Activated CD8-positive, alpha-beta memory T cell treated with anti-CD3 and anti-CD28 coated beads, Interleukin-2, amount 10 ng/mL, durations not matched to agents 7 days and 5 days (primary cell): ENCODE measurements around the gene BUD23. TPM values are rescaled to one million over a fixed set of nuclear protein-coding genes. Genes with fewer than 3 reads are reported as not detected.
"Not testable (repeated sequence)": the region's sequence is repeated elsewhere in the genome, so short reads cannot be mapped to it uniquely, and the experiment has no call there.

Experiments
- ATAC-seq: fragments of 150-1000 bp; cut with Tn5 transposase; one replicate; pipeline ENCODE4 v1.10.0; 2021; ENCODE audit warnings: moderate library complexity
- CTCF ChIA-PET: fragments of 350-600 bp; sonication (Branson Sonifier 250); formaldehyde crosslinking; loops from one replicate; lab custom pipeline; 2021; ENCODE audit warnings: antibody characterized with exemption; lab: Charles Lee
- DNase-seq: peaks from one replicate; pipeline ENCODE4 v3.0.0-alpha.2; 2020
- H3K27ac Mint-ChIP-seq: one replicate; pipeline ENCODE4 v1.8.0; 2021; ENCODE audit warnings: mild to moderate bottlenecking, mixed read lengths
- H3K27me3 Mint-ChIP-seq: one replicate; pipeline ENCODE4 v1.8.0; 2021; ENCODE audit warnings: mixed read lengths
- H3K36me3 Mint-ChIP-seq: one replicate; pipeline ENCODE4 v1.8.0; 2021; ENCODE audit warnings: mild to moderate bottlenecking, mixed read lengths
- H3K4me1 Mint-ChIP-seq: one replicate; pipeline ENCODE4 v1.8.0; 2021; ENCODE audit warnings: mixed read lengths
- H3K4me3 Mint-ChIP-seq: one replicate; pipeline ENCODE4 v1.8.0; 2021; ENCODE audit warnings: mild to moderate bottlenecking, moderate library complexity, mixed read lengths
- H3K9me3 Mint-ChIP-seq: one replicate; pipeline ENCODE4 v1.8.0; 2022; ENCODE audit warnings: low read depth, mixed read lengths
- total RNA-seq, 2 experiments: library from RNA; stranded (reverse); gene quantifications; one replicate each; pipeline ENCODE4 v1.2.3, GENCODE V29; 2021

Gene BUD23
- total RNA-seq, 2 experiments from 2014 or later: 60.5 to 72.7 TPM

DNA sequence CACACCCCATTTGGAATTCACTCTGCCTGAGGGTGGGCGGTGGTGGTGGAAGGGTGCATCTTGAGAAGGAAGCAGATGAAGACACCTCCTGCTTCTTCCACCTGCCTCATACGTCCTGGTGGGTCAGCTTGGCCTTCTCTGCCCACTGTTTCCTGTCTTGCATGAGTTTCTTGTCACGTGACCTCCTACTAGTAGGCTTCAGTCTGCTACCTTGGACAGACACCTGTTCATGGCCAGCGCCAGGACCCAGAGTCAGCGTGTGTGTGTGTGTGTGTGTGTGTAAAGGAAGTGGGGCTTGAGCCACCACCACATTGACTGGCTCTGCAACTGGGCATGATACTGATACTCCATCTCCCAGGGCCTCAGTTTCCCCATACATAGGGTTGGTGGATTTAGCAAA is 32.9 kb upstream of the BUD23 start:
- H3K27ac Mint-ChIP-seq: no peak overlapping the region
- DNase-seq (no peak), ATAC-seq (no peak)
- peaks cover 4% of the 10 kb centered on the region for H3K4me1 Mint-ChIP-seq
- CTCF ChIA-PET: no interaction called here
- H3K27me3 Mint-ChIP-seq: peaks cover 56% of the 10 kb centered on the region
- H3K4me3 Mint-ChIP-seq: no peak overlapping the region
- no peaks in the 10 kb centered on the region for H3K9me3 Mint-ChIP-seq
- H3K36me3 Mint-ChIP-seq: no peaks in the 10 kb centered on the region

DNA sequence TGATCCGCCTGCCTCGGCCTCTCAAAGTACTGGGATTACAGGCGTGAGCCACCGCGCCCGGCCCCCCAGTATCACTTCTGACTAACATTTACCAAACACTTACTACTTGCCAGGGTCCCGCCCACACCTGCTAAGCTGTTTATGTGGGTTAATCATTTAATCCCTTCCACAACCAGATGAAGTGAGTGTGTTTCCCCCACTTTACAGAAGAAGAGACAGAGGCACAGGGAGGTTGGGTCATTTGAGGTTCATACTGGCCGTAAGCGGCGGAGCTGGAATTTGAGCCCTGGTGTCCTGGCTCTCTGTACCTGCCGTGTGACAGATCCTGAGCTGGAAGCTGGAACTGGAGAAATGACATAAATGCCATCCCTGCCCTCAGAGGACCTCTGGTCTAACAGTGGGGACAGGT is 30.9 kb upstream of the BUD23 start:
- CTCF ChIA-PET: no interaction called here
- ATAC-seq: no peak
- DNase-seq: no peak
- Mint-ChIP-seq H3K4me3 (no peak overlapping the region), H3K27me3 (peaks cover 42% of the 10 kb centered on the region), H3K36me3 (no peaks in the 10 kb centered on the region), H3K4me1 (peaks cover 4% of the 10 kb centered on the region), H3K9me3 (no peaks in the 10 kb centered on the region), H3K27ac (no peak overlapping the region)

DNA sequence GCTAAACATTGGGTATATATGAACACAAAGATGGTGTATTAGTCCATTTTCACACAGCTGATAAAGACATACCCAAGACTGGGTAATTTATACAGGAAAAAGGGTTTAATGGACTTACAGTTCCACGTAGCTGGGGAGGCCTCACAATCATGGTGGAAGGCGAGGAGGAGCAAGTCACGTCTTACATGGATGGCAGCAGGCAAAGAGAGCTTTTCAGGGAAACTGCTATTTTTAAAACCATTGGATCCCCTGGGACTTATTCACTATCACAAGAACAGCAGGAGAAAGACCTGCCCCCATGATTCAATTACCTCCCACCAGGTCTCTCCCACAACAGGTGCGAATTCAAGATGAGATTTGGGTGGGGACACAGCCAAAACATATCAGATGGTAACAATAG is 28.1 kb upstream of the BUD23 start:
- not testable (repeated sequence) for H3K27ac Mint-ChIP-seq, DNase-seq, H3K4me3 Mint-ChIP-seq, H3K4me1 Mint-ChIP-seq, H3K36me3 Mint-ChIP-seq, ATAC-seq, H3K9me3 Mint-ChIP-seq
- CTCF ChIA-PET: interaction anchor here (0.9 kb wide), 1 partner anchor 14 kb away, joined by 3 read pairs; no protein-coding TSS in a partner anchor
- peaks cover 26% of the 10 kb centered on the region for H3K27me3 Mint-ChIP-seq

DNA sequence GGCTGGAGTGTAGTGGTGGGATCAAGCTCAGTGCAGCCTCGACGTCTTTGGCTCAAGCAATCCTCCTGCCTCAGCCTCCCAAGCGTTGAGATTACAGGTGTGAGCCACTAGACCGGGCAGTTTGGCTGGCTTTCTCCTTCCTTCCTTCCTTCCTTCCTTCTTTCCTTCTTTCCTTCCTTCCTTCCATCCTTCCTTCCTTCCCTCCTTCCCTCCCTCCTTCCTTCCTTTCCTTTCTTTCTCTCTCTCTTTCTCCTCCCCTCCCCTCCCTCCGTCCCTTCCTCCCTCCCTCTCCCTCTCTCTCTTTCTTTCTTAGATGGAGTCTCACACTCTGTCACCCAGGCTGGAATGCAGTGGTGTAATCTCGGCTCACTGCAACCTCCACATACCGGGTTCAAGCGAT is 23.4 kb upstream of the BUD23 start:
- Mint-ChIP-seq H3K27me3 (peaks cover 44% of the 10 kb centered on the region), H3K9me3 (peaks cover 7% of the 10 kb centered on the region), H3K4me1 (no peaks in the 10 kb centered on the region), H3K27ac (no peak overlapping the region), H3K4me3 (no peak overlapping the region), H3K36me3 (peaks cover 5% of the 10 kb centered on the region)
- DNase-seq (no peak), ATAC-seq (no peak)
- CTCF ChIA-PET: no interaction called here

DNA sequence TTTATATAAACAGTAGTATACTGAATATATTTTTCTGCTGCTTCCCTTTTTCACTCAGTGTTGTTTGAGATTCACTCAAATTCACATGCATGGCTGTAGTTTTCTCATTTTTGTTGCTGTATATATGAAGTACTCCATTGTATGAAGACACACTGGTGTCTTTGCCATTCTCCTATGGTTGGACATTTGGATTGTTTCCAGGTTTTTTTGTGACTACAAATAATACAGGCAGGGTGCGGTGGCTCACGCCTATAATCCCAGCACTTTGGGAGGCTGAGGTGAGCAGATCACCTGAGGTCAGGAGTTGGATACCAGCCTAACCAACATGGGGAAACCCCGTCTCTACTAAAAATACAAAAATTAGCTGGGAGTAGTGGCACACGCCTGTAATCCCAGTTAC is 22.8 kb upstream of the BUD23 start:
- H3K9me3 Mint-ChIP-seq, DNase-seq, H3K4me1 Mint-ChIP-seq, CTCF ChIA-PET, H3K4me3 Mint-ChIP-seq, H3K27ac Mint-ChIP-seq, ATAC-seq, H3K36me3 Mint-ChIP-seq: not testable (repeated sequence)
- H3K27me3 Mint-ChIP-seq: peaks cover 43% of the 10 kb centered on the region

DNA sequence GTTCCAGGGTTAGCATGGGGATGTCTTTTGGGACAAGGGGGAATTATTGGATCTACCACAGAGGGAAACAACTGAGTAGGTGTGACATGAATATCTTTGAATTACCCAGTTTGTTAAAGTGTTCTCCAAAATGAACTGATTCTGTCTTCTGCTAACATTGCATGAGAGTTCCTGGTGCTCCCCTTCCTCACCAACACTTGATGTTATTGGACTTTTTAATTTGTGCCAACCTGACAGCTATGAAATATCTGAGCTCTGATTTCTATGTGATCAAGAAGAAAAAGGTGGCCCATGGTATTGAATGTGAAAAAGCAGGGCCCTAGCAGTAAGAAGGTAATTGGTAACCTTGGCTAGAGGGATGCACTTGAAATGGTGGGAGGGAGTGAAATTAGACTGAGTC is 20.4 kb upstream of the BUD23 start:
- no peak for ATAC-seq
- H3K9me3 Mint-ChIP-seq: peaks cover 7% of the 10 kb centered on the region
- H3K4me3 Mint-ChIP-seq: no peak overlapping the region
- peaks cover 4% of the 10 kb centered on the region for H3K4me1 Mint-ChIP-seq
- no peak overlapping the region for H3K27ac Mint-ChIP-seq
- peaks cover 49% of the 10 kb centered on the region for H3K27me3 Mint-ChIP-seq
- no peak for DNase-seq
- CTCF ChIA-PET: interaction anchor here (2.2 to 2.9 kb wide), 2 partner anchors 56 to 62 kb away, joined by 5 to 16 read pairs; no protein-coding TSS in a partner anchor
- H3K36me3 Mint-ChIP-seq: peaks cover 5% of the 10 kb centered on the region

DNA sequence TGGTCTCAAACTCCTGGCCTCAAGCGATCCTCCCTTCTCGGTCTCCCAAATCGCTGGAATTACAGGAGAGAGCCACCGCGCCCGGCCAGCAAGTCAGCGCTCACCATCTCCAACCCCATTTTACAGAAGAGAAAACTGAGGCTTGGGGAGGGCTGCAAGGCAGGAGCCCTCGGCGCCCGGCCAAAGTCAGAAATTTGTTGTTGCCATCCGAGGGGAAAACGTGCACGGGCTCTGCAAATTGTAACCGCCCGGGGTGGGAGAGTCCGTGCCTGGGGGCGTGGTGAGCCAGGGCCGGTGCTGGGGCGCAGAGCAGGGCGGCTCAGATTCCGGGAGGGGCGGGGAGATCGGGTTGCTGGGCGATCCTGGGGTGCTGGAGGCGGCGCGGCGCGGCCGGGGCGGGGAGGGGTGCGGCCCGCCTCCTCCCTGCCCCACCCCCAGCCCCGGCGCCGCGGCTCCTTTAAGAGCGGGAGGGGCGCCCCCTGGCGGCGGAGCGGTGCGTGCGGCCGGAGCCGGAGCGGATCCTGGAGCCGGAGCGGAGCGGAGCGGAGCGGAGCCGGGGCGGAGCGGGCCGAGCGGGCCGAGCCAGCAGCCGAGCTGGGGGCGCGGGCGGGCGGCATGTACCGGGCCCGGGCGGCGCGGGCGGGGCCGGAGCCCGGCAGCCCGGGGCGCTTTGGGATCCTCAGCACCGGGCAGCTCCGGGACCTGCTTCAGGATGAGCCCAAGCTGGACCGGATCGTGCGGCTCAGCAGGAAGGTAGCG is 15.9 kb upstream of the BUD23 start, which contains the start of gene VPS37D:
Gene VPS37D, plus strand, starts transcription at position 488 of the 759 bp plus-strand sequence. Its CDS starts 128 bp downstream, at position 616.
- H3K27me3 Mint-ChIP-seq: peaks cover 57% of the 10 kb centered on the region
- peak within 1 kb of the TSS; percentile 60 for H3K4me3 Mint-ChIP-seq
- CTCF ChIA-PET: interaction anchor here (0.5 to 2.7 kb wide), 12 partner anchors 10 to 72 kb away, joined by 3 to 11 read pairs (median 3); partner anchors contain the start of genes ABHD11 and STX1A
- peaks cover 7% of the 10 kb centered on the region for H3K9me3 Mint-ChIP-seq
- H3K4me1 Mint-ChIP-seq: peaks cover 7% of the 10 kb centered on the region
- ATAC-seq (peak; percentile 98), DNase-seq (peak; percentile 94)
- H3K27ac Mint-ChIP-seq: no peak within 1 kb of the TSS
- peaks cover 5% of the 10 kb centered on the region for H3K36me3 Mint-ChIP-seq

DNA sequence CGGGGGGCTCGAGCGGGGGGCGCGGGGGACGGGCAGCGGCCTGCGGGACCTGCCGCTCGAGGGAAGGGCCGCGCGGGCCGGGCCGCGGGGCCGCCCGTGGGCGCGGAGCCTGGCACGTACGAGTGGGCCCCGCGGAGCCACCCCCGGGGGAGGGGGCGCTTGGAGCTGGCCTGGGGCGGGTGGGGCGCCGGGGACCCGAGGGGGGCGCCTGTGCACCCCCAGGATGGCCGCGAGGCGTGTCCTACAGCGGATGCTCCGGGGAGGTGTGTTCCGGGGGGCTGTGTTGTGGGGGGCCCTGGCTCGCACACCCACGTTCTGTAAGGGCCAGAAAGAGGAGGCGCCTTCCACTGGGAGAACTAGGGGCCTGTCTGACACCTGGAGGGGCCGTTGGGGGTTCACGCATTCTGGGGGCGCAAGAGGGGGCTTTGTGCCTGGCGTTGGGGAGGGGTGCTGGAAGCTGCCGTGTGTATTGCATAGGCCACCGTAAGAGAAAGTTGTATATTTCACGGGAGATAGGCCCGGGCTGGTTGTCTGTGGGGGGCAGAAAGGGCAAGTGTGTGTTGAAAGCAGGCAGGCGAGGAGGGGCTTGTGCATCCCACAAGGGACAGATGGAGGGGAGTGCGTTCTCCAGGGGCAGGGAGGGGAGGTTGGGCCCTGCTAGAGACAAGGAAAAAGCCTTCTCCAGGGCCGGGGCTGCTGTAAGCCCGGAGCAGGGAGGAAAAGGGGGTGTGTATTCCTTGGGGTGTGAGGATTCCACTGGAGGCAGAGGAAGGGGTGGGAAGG is 15.1 kb upstream of the BUD23 start:
- no peak for ATAC-seq
- Mint-ChIP-seq H3K27ac (no peak overlapping the region), H3K9me3 (peaks cover under 1% of the 10 kb centered on the region), H3K27me3 (peaks cover 49% of the 10 kb centered on the region), H3K4me1 (peaks cover 7% of the 10 kb centered on the region), H3K4me3 (peak overlapping the region; percentile 37), H3K36me3 (peaks cover 1% of the 10 kb centered on the region)
- DNase-seq: no peak
- CTCF ChIA-PET: interaction anchor here (0.6 to 2.7 kb wide), 11 partner anchors 9 to 71 kb away, joined by 3 to 11 read pairs (median 3); partner anchors contain the start of genes ABHD11 and STX1A

DNA sequence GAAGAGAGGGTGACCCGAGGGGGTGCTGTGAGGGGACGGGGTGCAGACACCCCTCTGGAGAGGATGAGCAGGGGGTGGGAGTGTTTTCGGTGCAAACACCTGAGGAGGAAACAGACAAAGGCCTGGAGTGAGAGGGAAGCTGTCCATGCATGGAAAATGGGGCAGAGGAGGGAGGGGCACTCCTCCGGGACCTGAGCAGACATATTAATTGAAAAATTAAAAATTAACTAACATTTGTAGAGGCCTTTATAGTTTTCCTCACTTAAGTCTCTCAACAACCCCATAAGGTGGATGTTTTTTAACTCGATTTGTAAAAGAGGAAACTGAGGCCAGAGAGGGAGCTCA is 14.5 kb upstream of the BUD23 start:
- no peak for DNase-seq
- Mint-ChIP-seq H3K27ac (no peak overlapping the region), H3K9me3 (no peaks in the 10 kb centered on the region), H3K36me3 (no peaks in the 10 kb centered on the region), H3K4me3 (no peak overlapping the region), H3K4me1 (peaks cover 7% of the 10 kb centered on the region), H3K27me3 (peaks cover 44% of the 10 kb centered on the region)
- no peak for ATAC-seq
- CTCF ChIA-PET: interaction anchor here (1.4 to 2.7 kb wide), 2 partner anchors 62 to 70 kb away, joined by 7 to 11 read pairs; partner anchors contain the start of gene ABHD11

DNA sequence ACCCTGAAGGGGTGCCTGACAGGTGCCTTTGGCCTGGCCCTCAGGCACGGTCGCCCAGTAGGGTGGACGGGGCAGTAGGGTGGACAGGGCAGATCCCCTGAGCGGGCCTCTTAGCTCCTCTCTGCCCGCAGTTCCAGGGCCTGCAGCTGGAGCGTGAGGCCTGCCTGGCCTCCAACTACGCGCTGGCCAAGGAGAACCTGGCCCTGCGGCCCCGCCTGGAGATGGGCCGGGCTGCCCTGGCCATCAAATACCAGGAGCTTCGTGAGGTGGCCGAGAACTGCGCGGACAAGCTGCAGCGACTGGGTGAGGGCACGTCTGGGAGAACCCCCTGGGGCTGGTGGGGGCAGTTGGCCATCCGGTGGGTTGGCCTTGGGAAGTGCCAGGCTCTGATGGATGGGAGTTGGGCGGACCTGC is 14.1 kb upstream of the BUD23 start:
- Mint-ChIP-seq H3K27me3 (peaks cover 39% of the 10 kb centered on the region), H3K4me3 (no peak overlapping the region), H3K4me1 (peaks cover 7% of the 10 kb centered on the region), H3K27ac (no peak overlapping the region), H3K9me3 (no peaks in the 10 kb centered on the region), H3K36me3 (no peaks in the 10 kb centered on the region)
- no peak for DNase-seq
- CTCF ChIA-PET: interaction anchor here (2.7 kb wide), 1 partner anchor 70 kb away, joined by 7 read pairs; the partner anchor contains the start of gene ABHD11
- ATAC-seq: no peak

DNA sequence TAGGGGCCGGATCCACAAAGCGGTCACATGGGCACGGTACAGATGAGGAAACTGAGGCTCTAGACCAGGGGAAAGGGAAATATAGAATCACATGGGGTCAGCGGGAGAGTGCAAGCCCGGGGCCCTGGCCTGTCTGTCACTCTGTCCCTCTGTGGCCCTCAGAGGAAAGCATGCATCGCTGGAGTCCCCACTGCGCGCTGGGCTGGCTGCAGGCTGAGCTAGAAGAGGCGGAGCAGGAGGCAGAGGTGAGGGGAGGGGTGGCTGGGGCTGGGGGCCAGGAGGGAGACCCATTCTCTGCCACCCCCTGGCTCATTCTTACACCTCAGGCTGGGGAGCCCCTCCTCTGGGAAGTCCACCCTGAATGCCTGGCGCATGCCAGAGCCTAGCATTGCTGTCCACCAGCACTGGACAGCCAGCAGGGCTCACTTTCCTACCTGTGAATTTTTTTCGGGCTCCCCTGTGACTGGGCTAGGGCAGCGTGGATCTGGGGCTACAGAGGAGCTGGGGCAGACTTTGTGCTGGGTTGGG is 13.5 kb upstream of the BUD23 start:
- peaks cover 34% of the 10 kb centered on the region for H3K27me3 Mint-ChIP-seq
- no peak overlapping the region for H3K27ac Mint-ChIP-seq
- no peaks in the 10 kb centered on the region for H3K36me3 Mint-ChIP-seq
- no peaks in the 10 kb centered on the region for H3K9me3 Mint-ChIP-seq
- H3K4me1 Mint-ChIP-seq: peaks cover 7% of the 10 kb centered on the region
- CTCF ChIA-PET: interaction anchor here (1.1 to 2.7 kb wide), 2 partner anchors 63 to 69 kb away, joined by 3 to 7 read pairs; partner anchors contain the start of gene ABHD11
- ATAC-seq (no peak), DNase-seq (no peak)
- H3K4me3 Mint-ChIP-seq: no peak overlapping the region

DNA sequence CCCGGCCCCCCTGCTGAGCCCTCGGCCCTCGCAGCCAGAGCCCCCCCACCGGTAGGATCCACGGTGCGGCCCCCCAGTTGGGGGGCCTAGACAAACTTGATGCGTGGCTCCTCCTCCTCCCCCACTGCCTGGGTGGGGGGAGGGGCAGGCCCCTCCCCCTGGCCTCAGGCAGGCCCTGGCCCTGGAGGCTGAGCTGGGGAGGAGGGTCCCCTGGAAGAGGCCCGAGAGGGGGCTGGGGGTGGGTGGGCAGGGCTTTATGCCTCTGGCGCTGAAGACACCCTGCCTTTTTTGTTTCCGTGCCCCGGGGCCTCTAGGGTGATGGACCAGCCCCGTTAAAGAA is 12.1 kb upstream of the BUD23 start:
- peaks cover 23% of the 10 kb centered on the region for H3K27me3 Mint-ChIP-seq
- no peaks in the 10 kb centered on the region for H3K36me3 Mint-ChIP-seq
- H3K27ac Mint-ChIP-seq: no peak overlapping the region
- DNase-seq: no peak
- H3K9me3 Mint-ChIP-seq: no peaks in the 10 kb centered on the region
- no peak for ATAC-seq
- CTCF ChIA-PET: no interaction called here
- H3K4me1 Mint-ChIP-seq: peaks cover 5% of the 10 kb centered on the region
- H3K4me3 Mint-ChIP-seq: no peak overlapping the region

DNA sequence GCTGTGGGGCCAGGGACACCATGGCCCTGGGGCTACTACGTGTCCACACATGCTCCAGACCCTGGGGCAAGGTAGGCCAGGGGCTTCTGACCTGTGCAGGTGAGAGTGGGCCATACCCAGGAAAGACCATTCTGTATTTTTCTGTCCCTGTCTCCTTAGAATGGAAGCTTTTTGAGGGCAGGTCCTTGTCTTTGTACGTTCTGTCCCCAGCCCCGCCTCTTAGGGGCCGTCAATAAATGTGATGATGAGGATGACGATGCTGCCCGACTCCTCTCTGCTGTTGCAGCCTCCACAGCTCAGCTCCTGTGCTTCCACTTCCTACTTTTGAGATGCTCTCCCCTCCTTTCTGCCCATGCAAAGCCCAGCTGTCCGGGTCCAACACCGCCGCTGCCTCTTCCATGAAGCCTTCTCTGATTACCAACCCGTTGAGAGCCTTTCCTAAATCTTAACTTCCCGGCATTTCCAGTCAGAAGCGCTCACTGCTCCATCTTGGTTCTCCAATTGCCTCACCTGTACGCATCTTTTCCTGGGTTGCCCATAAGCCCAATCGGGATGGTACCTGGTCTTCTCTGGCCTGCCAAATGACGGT is 11.4 kb upstream of the BUD23 start:
- Mint-ChIP-seq H3K9me3 (no peaks in the 10 kb centered on the region), H3K36me3 (no peaks in the 10 kb centered on the region), H3K4me1 (peaks cover 5% of the 10 kb centered on the region), H3K4me3 (no peak overlapping the region), H3K27me3 (peaks cover 19% of the 10 kb centered on the region), H3K27ac (no peak overlapping the region)
- DNase-seq (no peak), ATAC-seq (no peak)
- CTCF ChIA-PET: interaction anchor here (0.8 to 1.8 kb wide), 2 partner anchors 29 to 65 kb away, joined by 3 to 4 read pairs; no protein-coding TSS in a partner anchor
